ENCODE measurements around the gene PI4KA. TPM values are rescaled to one million over a fixed set of nuclear protein-coding genes. Genes with fewer than 3 reads are reported as not detected.

Gene PI4KA
- total and polyA plus RNA-seq, 8 donors = 22.7 to 174 (median 55.4) TPM

- DNase-seq = peak in 1 of 2 donors; percentile 86
- H3K4me1 ChIP-seq = peaks cover 5 to 21% (median 9%) of the 10 kb centered on the region in 4 donors
- H3K9me3 ChIP-seq = no peaks in the 10 kb centered on the region
- no peak overlapping the region for H3K4me3 ChIP-seq
- H3K27ac ChIP-seq = peak overlapping the region in 3 of 5 donors; percentile 14 to 52 (median 50)
- H3K36me3 ChIP-seq = peaks cover 16 to 69% (median 62%) of the 10 kb centered on the region in 4 donors
- intact Hi-C loops (cut with DNase I; ENCODE audit: low total_unique reads) = no loop called here
- no peaks in the 10 kb centered on the region for H3K27me3 ChIP-seq
- TF ChIP-seq POLR2AphosphoS5 (IDR thresholded peaks at IDR 0.05) (peak in 1 of 3 donors; percentile 76), CTCF (IDR thresholded peaks at IDR 0.05) (no peak), POLR2A (IDR thresholded peaks at IDR 0.05) (no peak), EP300 (IDR thresholded peaks at IDR 0.05) (no peak)
- 62 to 80% (median 70%) methylated on average over 10 of the region's 10 CpGs for whole genome bisulfite sequencing, 5 donors
Measured at GRCh38 chr22:20777420-20778177, 81.0 kb downstream of the PI4KA start.

- Histone ChIP-seq H3K9me3 (no peaks in the 10 kb centered on the region), H3K4me3 (no peak overlapping the region), H3K4me1 (peaks cover 5 to 21% (median 9%) of the 10 kb centered on the region in 4 donors), H3K27ac (peak overlapping the region in 2 of 5 donors; percentile 14 to 50), H3K36me3 (peaks cover 14 to 69% (median 61%) of the 10 kb centered on the region in 4 donors), H3K27me3 (no peaks in the 10 kb centered on the region)
- TF ChIP-seq POLR2A (IDR thresholded peaks at IDR 0.05) (no peak), POLR2AphosphoS5 (IDR thresholded peaks at IDR 0.05) (no peak), EP300 (IDR thresholded peaks at IDR 0.05) (no peak), CTCF (IDR thresholded peaks at IDR 0.05) (no peak)
- no peak for DNase-seq
- intact Hi-C loops (cut with DNase I; ENCODE audit: low total_unique reads) = no loop called here
- 89 to 92% (median 90%) methylated on average over 17 of the region's 17 CpGs for WGBS, 5 donors
Measured at GRCh38 chr22:20776624-20777405, 81.8 kb downstream of the PI4KA start.

- H3K4me3 ChIP-seq = no peak overlapping the region
- H3K27ac ChIP-seq = no peak overlapping the region
- H3K36me3 ChIP-seq = peaks cover 14 to 64% (median 55%) of the 10 kb centered on the region in 4 donors
- intact Hi-C loops (cut with DNase I; ENCODE audit: low total_unique reads) = no loop called here
- no peak for TF ChIP-seq CTCF (IDR thresholded peaks at IDR 0.05)
- no peak for TF ChIP-seq POLR2A (IDR thresholded peaks at IDR 0.05)
- TF ChIP-seq POLR2AphosphoS5 (IDR thresholded peaks at IDR 0.05) = no peak
- TF ChIP-seq EP300 (IDR thresholded peaks at IDR 0.05) = no peak
- 61 to 84% (median 71%) methylated on average over 4 of the region's 4 CpGs for WGBS, 5 donors
- H3K9me3 ChIP-seq = no peaks in the 10 kb centered on the region
- H3K4me1 ChIP-seq = peaks cover 5 to 21% (median 9%) of the 10 kb centered on the region in 4 donors
- no peaks in the 10 kb centered on the region for H3K27me3 ChIP-seq
- DNase-seq = no peak
Measured at GRCh38 chr22:20775342-20775895, 83.2 kb downstream of the PI4KA start.

- peaks cover 5 to 21% (median 9%) of the 10 kb centered on the region in 4 donors for H3K4me1 ChIP-seq
- TF ChIP-seq POLR2A (IDR thresholded peaks at IDR 0.05) (no peak), EP300 (IDR thresholded peaks at IDR 0.05) (no peak), POLR2AphosphoS5 (IDR thresholded peaks at IDR 0.05) (no peak), CTCF (IDR thresholded peaks at IDR 0.05) (no peak)
- DNase-seq = no peak
- H3K27me3 ChIP-seq = no peaks in the 10 kb centered on the region
- peaks cover 13 to 64% (median 53%) of the 10 kb centered on the region in 4 donors for H3K36me3 ChIP-seq
- H3K4me3 ChIP-seq = no peak overlapping the region
- intact Hi-C loops (cut with DNase I; ENCODE audit: low total_unique reads) = no loop called here
- H3K27ac ChIP-seq = no peak overlapping the region
- no peaks in the 10 kb centered on the region for H3K9me3 ChIP-seq
- 88 to 92% (median 91%) methylated on average over 4 of the region's 4 CpGs for WGBS, 5 donors
Measured at GRCh38 chr22:20774882-20775281, 83.7 kb downstream of the PI4KA start.

Data from stomach (tissue), 9 donors.